Measurements from ENCODE around the gene NOLC1. TPM values are rescaled to one million over a fixed set of nuclear protein-coding genes. Genes with fewer than 3 reads are reported as not detected.

Gene NOLC1
- total and polyA plus RNA-seq, 4 donors = 21.8 to 60.9 (median 36.6) TPM

DNA sequence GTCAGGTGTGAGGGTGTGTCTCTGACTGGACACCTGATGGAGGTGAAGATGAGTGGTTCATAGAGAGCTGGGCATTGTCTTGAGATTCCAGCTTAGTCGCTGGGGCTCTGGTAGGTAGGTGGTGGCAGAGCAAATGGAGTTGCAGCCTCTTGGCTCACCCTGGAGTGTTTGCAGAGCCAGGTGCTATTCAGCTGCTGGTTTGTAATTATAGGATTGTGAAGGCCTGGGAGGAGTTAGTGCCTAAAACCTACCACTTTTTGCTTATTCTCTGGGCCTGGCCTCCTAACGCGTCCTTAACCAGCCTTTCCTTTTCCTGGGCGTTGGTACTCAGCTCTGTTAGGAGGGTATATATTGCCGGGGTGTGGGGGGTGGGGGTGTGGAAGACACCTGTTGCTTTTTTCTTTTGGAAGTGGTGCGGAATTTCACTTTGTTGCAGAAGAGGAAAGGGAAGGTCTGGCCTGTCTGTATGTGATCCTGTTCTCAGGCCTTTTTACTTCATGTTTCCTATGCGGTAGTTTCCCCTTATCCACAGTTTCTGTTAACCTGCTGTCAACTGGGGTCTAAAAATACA is 16.1 kb upstream of the NOLC1 start:
- peaks cover 18 to 36% (median 21%) of the 10 kb centered on the region in 4 donors for H3K36me3 ChIP-seq (ENCODE audit: control insufficient read depth in 4 of 4, insufficient read depth in 4 of 4, low read length in 4 of 4)
- ATAC-seq (ENCODE audit: insufficient read depth, low FRiP score) = no peak
- no peaks in the 10 kb centered on the region for H3K27me3 ChIP-seq (ENCODE audit: control insufficient read depth in 3 of 3, insufficient read depth in 3 of 3, low read length in 2 of 3)
- TF ChIP-seq, protein P1, sequence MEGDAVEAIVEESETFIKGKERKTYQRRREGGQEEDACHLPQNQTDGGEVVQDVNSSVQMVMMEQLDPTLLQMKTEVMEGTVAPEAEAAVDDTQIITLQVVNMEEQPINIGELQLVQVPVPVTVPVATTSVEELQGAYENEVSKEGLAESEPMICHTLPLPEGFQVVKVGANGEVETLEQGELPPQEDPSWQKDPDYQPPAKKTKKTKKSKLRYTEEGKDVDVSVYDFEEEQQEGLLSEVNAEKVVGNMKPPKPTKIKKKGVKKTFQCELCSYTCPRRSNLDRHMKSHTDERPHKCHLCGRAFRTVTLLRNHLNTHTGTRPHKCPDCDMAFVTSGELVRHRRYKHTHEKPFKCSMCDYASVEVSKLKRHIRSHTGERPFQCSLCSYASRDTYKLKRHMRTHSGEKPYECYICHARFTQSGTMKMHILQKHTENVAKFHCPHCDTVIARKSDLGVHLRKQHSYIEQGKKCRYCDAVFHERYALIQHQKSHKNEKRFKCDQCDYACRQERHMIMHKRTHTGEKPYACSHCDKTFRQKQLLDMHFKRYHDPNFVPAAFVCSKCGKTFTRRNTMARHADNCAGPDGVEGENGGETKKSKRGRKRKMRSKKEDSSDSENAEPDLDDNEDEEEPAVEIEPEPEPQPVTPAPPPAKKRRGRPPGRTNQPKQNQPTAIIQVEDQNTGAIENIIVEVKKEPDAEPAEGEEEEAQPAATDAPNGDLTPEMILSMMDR (IDR thresholded peaks at IDR 0.05; ENCODE audit: control extremely low read depth, extremely low read depth) = no peak
- H3K27ac ChIP-seq (ENCODE audit: low read depth in 1 of 2, low read length in 1 of 2) = peak overlapping the region in 1 of 2 donors; percentile 69
- H3K9ac ChIP-seq (ENCODE audit: insufficient read depth in 1 of 2, low read length in 2 of 2) = peak overlapping the region in 1 of 2 donors; percentile 60
- H3K4me1 ChIP-seq (ENCODE audit: control insufficient read depth in 5 of 5, insufficient read depth in 5 of 5, low read length in 5 of 5) = peaks cover 8 to 25% (median 13%) of the 10 kb centered on the region in 5 donors
- DNase-seq = peak in 1 of 3 donors; percentile 50
- 64 to 80% methylated on average over 7 of the region's 7 CpGs for WGBS, 2 donors
- no peak overlapping the region for H3K4me3 ChIP-seq
- no peaks in the 10 kb centered on the region for H3K9me3 ChIP-seq (ENCODE audit: control insufficient read depth in 4 of 4, insufficient read depth in 3 of 4, low read length in 3 of 4)

DNA sequence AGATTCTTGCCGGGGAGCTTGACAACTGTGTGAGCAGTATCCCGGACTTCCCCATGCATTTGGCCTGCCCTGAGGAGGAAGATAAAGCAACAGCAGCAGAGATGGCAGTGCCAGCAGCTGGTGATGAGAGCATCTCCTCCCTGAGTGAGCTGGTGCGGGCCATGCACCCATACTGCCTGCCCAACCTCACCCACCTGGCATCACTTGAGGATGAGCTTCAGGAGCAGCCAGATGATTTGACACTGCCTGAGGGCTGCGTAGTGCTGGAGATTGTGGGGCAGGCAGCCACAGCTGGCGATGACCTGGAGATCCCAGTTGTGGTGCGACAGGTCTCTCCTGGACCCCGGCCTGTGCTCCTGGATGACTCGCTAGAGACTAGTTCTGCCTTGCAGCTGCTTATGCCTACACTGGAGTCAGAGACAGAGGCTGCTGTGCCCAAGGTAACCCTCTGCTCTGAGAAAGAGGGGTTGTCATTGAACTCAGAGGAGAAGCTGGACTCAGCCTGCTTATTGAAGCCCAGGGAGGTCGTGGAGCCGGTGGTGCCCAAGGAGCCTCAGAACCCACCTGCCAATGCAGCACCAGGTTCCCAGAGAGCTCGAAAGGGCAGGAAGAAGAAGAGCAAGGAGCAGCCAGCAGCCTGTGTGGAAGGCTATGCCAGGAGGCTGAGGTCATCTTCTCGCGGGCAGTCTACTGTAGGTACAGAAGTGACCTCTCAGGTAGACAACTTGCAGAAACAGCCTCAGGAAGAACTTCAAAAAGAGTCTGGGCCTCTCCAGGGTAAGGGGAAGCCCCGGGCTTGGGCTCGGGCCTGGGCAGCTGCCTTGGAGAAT is 12.7 kb upstream of the NOLC1 start:
- TF ChIP-seq, protein P1 (IDR thresholded peaks at IDR 0.05; ENCODE audit: control extremely low read depth, extremely low read depth) = no peak
- Histone ChIP-seq H3K36me3 (ENCODE audit: control insufficient read depth in 4 of 4, insufficient read depth in 4 of 4, low read length in 4 of 4) (peaks cover 31 to 56% (median 36%) of the 10 kb centered on the region in 4 donors), H3K4me1 (ENCODE audit: control insufficient read depth in 5 of 5, insufficient read depth in 5 of 5, low read length in 5 of 5) (peaks cover 6 to 16% (median 9%) of the 10 kb centered on the region in 5 donors), H3K9me3 (ENCODE audit: control insufficient read depth in 4 of 4, insufficient read depth in 3 of 4, low read length in 3 of 4) (no peaks in the 10 kb centered on the region), H3K9ac (ENCODE audit: insufficient read depth in 1 of 2, low read length in 2 of 2) (no peak overlapping the region), H3K27me3 (ENCODE audit: control insufficient read depth in 3 of 3, insufficient read depth in 3 of 3, low read length in 2 of 3) (no peaks in the 10 kb centered on the region), H3K4me3 (no peak overlapping the region), H3K27ac (ENCODE audit: low read depth in 1 of 2, low read length in 1 of 2) (no peak overlapping the region)
- ATAC-seq (ENCODE audit: insufficient read depth, low FRiP score) (no peak), DNase-seq (no peak)
- WGBS, 2 donors = 96 to 98% methylated on average over 15 of the region's 15 CpGs

DNA sequence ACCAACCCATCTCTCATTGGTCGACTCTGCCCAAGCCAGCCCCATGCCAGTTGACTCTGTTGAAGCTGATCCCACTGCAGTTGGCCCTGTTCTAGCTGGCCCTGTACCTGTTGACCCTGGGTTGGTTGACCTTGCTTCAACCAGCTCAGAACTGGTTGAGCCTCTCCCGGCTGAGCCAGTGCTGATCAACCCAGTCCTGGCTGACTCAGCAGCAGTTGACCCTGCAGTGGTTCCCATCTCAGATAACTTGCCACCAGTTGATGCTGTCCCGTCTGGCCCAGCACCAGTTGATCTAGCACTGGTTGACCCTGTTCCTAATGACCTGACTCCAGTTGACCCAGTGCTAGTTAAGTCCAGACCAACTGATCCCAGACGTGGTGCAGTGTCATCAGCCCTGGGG is 12.0 kb upstream of the NOLC1 start:
- TF ChIP-seq, protein P1 (IDR thresholded peaks at IDR 0.05; ENCODE audit: control extremely low read depth, extremely low read depth) = no peak
- no peaks in the 10 kb centered on the region for H3K9me3 ChIP-seq (ENCODE audit: control insufficient read depth in 4 of 4, insufficient read depth in 3 of 4, low read length in 3 of 4)
- ATAC-seq (ENCODE audit: insufficient read depth, low FRiP score) (no peak), DNase-seq (no peak)
- 92 to 95% methylated on average over 4 of the region's 4 CpGs for WGBS, 2 donors
- no peak overlapping the region for H3K4me3 ChIP-seq
- H3K36me3 ChIP-seq (ENCODE audit: control insufficient read depth in 4 of 4, insufficient read depth in 4 of 4, low read length in 4 of 4) = peaks cover 36 to 61% (median 38%) of the 10 kb centered on the region in 4 donors
- no peak overlapping the region for H3K27ac ChIP-seq (ENCODE audit: low read depth in 1 of 2, low read length in 1 of 2)
- H3K4me1 ChIP-seq (ENCODE audit: control insufficient read depth in 5 of 5, insufficient read depth in 5 of 5, low read length in 5 of 5) = peaks cover 0 to 9% (median 6%) of the 10 kb centered on the region in 5 donors
- no peak overlapping the region for H3K9ac ChIP-seq (ENCODE audit: insufficient read depth in 1 of 2, low read length in 2 of 2)
- no peaks in the 10 kb centered on the region for H3K27me3 ChIP-seq (ENCODE audit: control insufficient read depth in 3 of 3, insufficient read depth in 3 of 3, low read length in 2 of 3)

Data from lung (tissue), 12 donors.